Tibial nerve (tissue), 4 donors: ENCODE measurements around the gene KIF21A. TPM values are rescaled to one million over a fixed set of nuclear protein-coding genes. Genes with fewer than 3 reads are reported as not detected.

Source experiments
- DNase-seq, 2 donors: peaks; one replicate each; pipeline ENCODE4 v3.0.0-alpha.2; 2019; ENCODE audit warnings: low spot score in 2 of 2
- H3K27ac ChIP-seq, 4 donors: fragments of 200-600 bp; sonication (generic) in 3 of 4; one replicate each; pipeline ENCODE4 v1.5.1; 2017 to 2019; ENCODE audit warnings: mild to moderate bottlenecking in 1 of 4
- H3K27me3 ChIP-seq, 2 donors: fragments of 200-600 bp; sonication (generic) in 1 of 2; one replicate each; pipeline versions ENCODE4 v1.5.1 to v1.6.0; 2017 to 2019
- H3K36me3 ChIP-seq, 3 donors: fragments of 200-600 bp; sonication (generic); one replicate each; pipeline ENCODE4 v1.5.1; 2018 to 2019
- H3K4me1 ChIP-seq, 4 donors: fragments of 200-600 bp; sonication (generic) in 3 of 4; one replicate each; pipeline ENCODE4 v1.5.1; 2017 to 2019
- H3K4me3 ChIP-seq, 4 donors: fragments of 200-600 bp; sonication (generic) in 3 of 4; one replicate each; pipeline ENCODE4 v1.5.1; 2017 to 2019; ENCODE audit warnings: mild to moderate bottlenecking in 1 of 4, moderate library complexity in 1 of 4
- H3K9me3 ChIP-seq, 4 donors: fragments of 200-600 bp; sonication (generic) in 3 of 4; one replicate each; pipeline ENCODE4 v1.5.1; 2017 to 2019
- EP300 ChIP-seq, 2 donors: sonication (generic); formaldehyde crosslinking; IDR thresholded peaks; one replicate each; pipeline ENCODE4 v1.6.1; 2017; ENCODE audit warnings: antibody characterized with exemption in 2 of 2, mild to moderate bottlenecking in 1 of 2
- POLR2A ChIP-seq, 2 donors: fragments of 450-650 bp; IDR thresholded peaks; one replicate each; pipeline ENCODE4 v1.6.1; 2017; ENCODE audit warnings: antibody characterized with exemption in 2 of 2, mild to moderate bottlenecking in 2 of 2, moderate library complexity in 2 of 2
- WGBS, 2 donors: methylation state at CpG; one replicate each; pipeline ENCODE4 v1.1.5; 2018; 5-methylcytosine and 5-hydroxymethylcytosine counted together
- total RNA-seq, 4 donors: library from RNA; depleted of rRNA; stranded (reverse); fragments of >200 nt; gene quantifications; one replicate each; pipeline ENCODE4 v1.1.0, GENCODE V29; 2016
- TF ChIP-seq, protein P1 (sequence below), 5 experiments: fragments of 200-600 bp in 3 of 5; fragments of 450-650 bp in 2 of 5; sonication (generic) in 3 of 5; IDR thresholded peaks; one replicate each; pipeline ENCODE4 v1.5.1; 2016 to 2019; ENCODE audit warnings: antibody characterized with exemption in 5 of 5, mild to moderate bottlenecking in 3 of 5, moderate library complexity in 2 of 5

KIF21A gene
- total RNA-seq, 4 donors from 2014 or later: 13.5 to 56.6 (median 30.2) TPM

GRCh38 chr12:39392154-39392925 lies 50.6 kb downstream of the KIF21A start:
- no peaks in the 10 kb centered on the region for H3K36me3 ChIP-seq
- H3K4me3 ChIP-seq: no peak overlapping the region
- no peak overlapping the region for H3K27ac ChIP-seq
- no peak for DNase-seq
- peaks cover 0 to 7% (median 2%) of the 10 kb centered on the region in 4 donors for H3K4me1 ChIP-seq
- WGBS, 2 donors: 66 to 75% methylated on average over 1 of the region's 1 CpG
- H3K9me3 ChIP-seq: no peaks in the 10 kb centered on the region
- TF ChIP-seq, protein P1, sequence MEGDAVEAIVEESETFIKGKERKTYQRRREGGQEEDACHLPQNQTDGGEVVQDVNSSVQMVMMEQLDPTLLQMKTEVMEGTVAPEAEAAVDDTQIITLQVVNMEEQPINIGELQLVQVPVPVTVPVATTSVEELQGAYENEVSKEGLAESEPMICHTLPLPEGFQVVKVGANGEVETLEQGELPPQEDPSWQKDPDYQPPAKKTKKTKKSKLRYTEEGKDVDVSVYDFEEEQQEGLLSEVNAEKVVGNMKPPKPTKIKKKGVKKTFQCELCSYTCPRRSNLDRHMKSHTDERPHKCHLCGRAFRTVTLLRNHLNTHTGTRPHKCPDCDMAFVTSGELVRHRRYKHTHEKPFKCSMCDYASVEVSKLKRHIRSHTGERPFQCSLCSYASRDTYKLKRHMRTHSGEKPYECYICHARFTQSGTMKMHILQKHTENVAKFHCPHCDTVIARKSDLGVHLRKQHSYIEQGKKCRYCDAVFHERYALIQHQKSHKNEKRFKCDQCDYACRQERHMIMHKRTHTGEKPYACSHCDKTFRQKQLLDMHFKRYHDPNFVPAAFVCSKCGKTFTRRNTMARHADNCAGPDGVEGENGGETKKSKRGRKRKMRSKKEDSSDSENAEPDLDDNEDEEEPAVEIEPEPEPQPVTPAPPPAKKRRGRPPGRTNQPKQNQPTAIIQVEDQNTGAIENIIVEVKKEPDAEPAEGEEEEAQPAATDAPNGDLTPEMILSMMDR (IDR thresholded peaks at IDR 0.05): no peak
- no peaks in the 10 kb centered on the region for H3K27me3 ChIP-seq

GRCh38 chr12:39390752-39391151 lies 52.2 kb downstream of the KIF21A start:
- no peaks in the 10 kb centered on the region for H3K36me3 ChIP-seq
- no peak overlapping the region for H3K27ac ChIP-seq
- no peak overlapping the region for H3K4me3 ChIP-seq
- H3K27me3 ChIP-seq: no peaks in the 10 kb centered on the region
- no peak for DNase-seq
- peaks cover 0 to 10% (median 5%) of the 10 kb centered on the region in 4 donors for H3K4me1 ChIP-seq
- no peaks in the 10 kb centered on the region for H3K9me3 ChIP-seq
- TF ChIP-seq POLR2A (IDR thresholded peaks at IDR 0.05) (no peak), EP300 (IDR thresholded peaks at IDR 0.05) (no peak)
- TF ChIP-seq, protein P1 (IDR thresholded peaks at IDR 0.05): no peak

- Histone ChIP-seq H3K4me1 (peaks cover 0 to 10% (median 5%) of the 10 kb centered on the region in 4 donors), H3K36me3 (no peaks in the 10 kb centered on the region), H3K9me3 (no peaks in the 10 kb centered on the region), H3K27me3 (no peaks in the 10 kb centered on the region), H3K27ac (no peak overlapping the region), H3K4me3 (no peak overlapping the region)
- no peak for DNase-seq
- WGBS, 2 donors: 90 to 95% methylated on average over 2 of the region's 2 CpGs
- TF ChIP-seq POLR2A (IDR thresholded peaks at IDR 0.05) (no peak), EP300 (IDR thresholded peaks at IDR 0.05) (no peak)
- TF ChIP-seq, protein P1 (IDR thresholded peaks at IDR 0.05): no peak
Measured at GRCh38 chr12:39389399-39390150, 53.3 kb downstream of the KIF21A start.

- Histone ChIP-seq H3K9me3 (no peaks in the 10 kb centered on the region), H3K27ac (no peak overlapping the region), H3K36me3 (no peaks in the 10 kb centered on the region), H3K4me3 (no peak overlapping the region), H3K4me1 (peaks cover 0 to 13% (median 2%) of the 10 kb centered on the region in 4 donors), H3K27me3 (no peaks in the 10 kb centered on the region)
- TF ChIP-seq POLR2A (IDR thresholded peaks at IDR 0.05): no peak
- TF ChIP-seq, protein P1 (IDR thresholded peaks at IDR 0.05): no peak
- no peak for TF ChIP-seq EP300 (IDR thresholded peaks at IDR 0.05)
- no peak for DNase-seq
- 81 to 84% methylated on average over 3 of the region's 3 CpGs for WGBS, 2 donors
Measured at GRCh38 chr12:39386335-39386734, 56.6 kb downstream of the KIF21A start.

- TF ChIP-seq EP300 (IDR thresholded peaks at IDR 0.05) (no peak), POLR2A (IDR thresholded peaks at IDR 0.05) (no peak)
- TF ChIP-seq, protein P1 (IDR thresholded peaks at IDR 0.05): no peak
- H3K36me3 ChIP-seq: no peaks in the 10 kb centered on the region
- no peak overlapping the region for H3K4me3 ChIP-seq
- H3K27me3 ChIP-seq: no peaks in the 10 kb centered on the region
- no peak for DNase-seq
- H3K4me1 ChIP-seq: peaks cover 0 to 16% (median 2%) of the 10 kb centered on the region in 4 donors
- WGBS, 2 donors: 87 to 91% methylated on average over 2 of the region's 2 CpGs
- no peaks in the 10 kb centered on the region for H3K9me3 ChIP-seq
- H3K27ac ChIP-seq: no peak overlapping the region
Measured at GRCh38 chr12:39383114-39383513, 59.8 kb downstream of the KIF21A start.
